ENCODE data around the gene MYOCD.

MYOCD gene

DNA sequence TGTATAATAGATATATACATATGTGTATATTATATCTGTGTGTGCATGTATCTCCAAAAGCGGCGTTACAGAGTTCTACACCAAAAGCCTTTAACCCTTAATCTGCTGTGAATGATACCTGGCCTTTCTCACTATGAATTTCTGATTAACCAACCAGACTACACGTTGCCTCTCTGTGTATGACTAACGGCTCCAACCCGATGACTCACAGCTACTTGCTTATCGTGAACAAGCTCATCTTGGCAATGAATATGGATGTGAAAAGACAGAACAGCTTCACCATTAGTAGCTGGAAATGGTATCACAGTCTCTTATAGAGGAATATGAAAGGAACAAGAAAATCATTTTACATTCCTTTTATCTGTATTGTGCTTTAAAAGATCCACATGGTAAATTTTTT, 99.9 kb downstream of the MYOCD start:
- DNase-seq (ENCODE audit: low read depth) = no peak

- no peak for DNase-seq (ENCODE audit: low read depth)
These were observed 102.6 kb downstream of the MYOCD start for GRCh38 chr17:12768255-12768654.

DNA sequence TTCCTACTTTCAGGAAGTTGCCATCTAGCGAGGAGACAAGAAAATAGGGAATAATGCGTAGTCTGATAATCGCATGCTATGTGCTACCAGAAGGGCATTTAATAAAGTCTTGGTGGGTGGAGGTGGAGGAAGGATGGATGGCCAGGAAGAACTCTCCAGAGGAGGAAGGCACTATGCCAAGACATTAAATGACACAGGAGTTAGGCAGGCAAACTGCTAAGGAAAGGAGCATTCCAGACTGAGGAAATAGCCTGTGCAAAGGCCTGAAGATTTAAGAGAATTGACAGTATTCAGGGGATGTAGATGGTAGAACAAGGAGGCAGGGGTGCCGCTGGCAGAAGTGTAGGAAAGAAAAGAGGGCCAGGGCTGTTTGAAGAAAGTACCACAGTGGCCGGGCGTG, 104.3 kb downstream of the MYOCD start:
- no peak for DNase-seq (ENCODE audit: low read depth)

GRCh38 chr17:12773153-12773552, 107.5 kb downstream of the MYOCD start:
- DNase-seq (ENCODE audit: low read depth) = no peak

GRCh38 chr17:12789075-12789480, 123.4 kb downstream of the MYOCD start:
- DNase-seq (ENCODE audit: low read depth) = no peak

DNA sequence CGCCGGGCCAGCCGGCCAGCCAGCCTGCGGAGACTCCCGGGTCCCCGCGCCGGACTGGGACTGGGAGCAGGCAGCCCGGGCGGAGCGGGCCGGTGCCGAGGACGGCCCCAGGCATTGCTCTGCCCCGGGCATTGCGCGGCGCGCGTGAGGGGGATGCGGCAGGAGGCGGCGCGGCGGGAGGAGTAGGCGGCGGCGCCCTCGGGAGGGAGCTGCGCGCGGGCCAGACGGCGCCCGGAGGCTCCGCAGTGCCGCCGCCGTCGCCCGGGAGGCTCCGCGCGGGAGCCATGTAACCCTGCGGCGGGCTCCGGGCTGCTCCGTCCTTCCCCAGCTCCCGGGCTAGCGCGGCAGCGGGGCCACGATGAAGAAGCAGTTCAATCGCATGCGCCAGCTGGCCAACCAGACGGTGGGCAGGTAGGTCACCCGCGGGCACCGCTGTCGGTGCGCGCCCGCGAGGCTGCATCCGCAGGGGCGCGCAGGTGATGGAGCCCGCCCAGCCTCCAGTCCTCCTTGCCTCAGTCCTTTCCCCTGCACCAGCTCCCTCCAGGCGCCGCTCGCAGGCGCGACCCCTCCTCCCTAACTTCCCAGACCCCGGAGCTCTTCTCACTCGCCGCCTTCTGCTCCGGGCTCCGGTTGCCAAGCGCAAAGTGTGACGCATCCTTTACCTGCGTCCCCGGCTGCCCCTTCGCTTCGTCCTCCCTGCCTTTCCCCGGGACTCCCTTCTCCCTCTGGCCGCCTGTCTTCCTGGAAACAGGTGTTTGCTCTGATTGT, 124.0 kb downstream of the MYOCD start, which contains the start of gene ARHGAP44:
TSS of gene ARHGAP44 (plus strand) at position 18 of the 768 bp plus-strand sequence. CDS start at position 359, 341 bp downstream.
- no peak for DNase-seq (ENCODE audit: low read depth)

- no peak for DNase-seq (ENCODE audit: low read depth)
These were observed 124.8 kb downstream of the MYOCD start for GRCh38 chr17:12790249-12791106.

- DNase-seq (ENCODE audit: low read depth) = no peak
These were observed 129.3 kb downstream of the MYOCD start for GRCh38 chr17:12794919-12795532.

GRCh38 chr17:12800855-12801365, 135.2 kb downstream of the MYOCD start:
- DNase-seq (ENCODE audit: low read depth) = no peak

DNA sequence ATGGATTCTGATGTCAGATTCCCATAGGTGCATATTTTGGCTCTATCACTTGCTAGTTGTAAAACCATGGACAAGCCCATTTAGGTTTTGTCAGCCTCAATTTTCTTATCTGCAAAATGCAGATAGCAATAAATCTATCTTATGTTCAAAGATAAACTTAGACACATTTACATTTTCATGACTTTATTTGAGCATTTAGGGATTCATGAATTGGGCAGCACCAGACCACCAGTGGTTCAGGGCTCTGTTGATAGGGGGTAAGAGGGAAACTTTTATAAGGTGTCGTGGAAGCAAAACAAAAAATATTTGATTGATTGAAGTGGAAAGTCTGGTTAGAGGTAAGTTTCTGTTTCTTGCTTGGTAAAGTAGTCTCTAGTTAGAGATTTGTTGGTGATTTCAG, 140.9 kb downstream of the MYOCD start:
- no peak for DNase-seq (ENCODE audit: low read depth)

GRCh38 chr17:12808723-12809122, 143.0 kb downstream of the MYOCD start:
- no peak for DNase-seq (ENCODE audit: low read depth)

- no peak for DNase-seq (ENCODE audit: low read depth)
These were observed 147.2 kb downstream of the MYOCD start for GRCh38 chr17:12812877-12813276.

GRCh38 chr17:12813664-12814063, 148.0 kb downstream of the MYOCD start:
- DNase-seq (ENCODE audit: low read depth) = no peak

GRCh38 chr17:12814718-12815117, 149.0 kb downstream of the MYOCD start:
- DNase-seq (ENCODE audit: low read depth) = no peak

DNA sequence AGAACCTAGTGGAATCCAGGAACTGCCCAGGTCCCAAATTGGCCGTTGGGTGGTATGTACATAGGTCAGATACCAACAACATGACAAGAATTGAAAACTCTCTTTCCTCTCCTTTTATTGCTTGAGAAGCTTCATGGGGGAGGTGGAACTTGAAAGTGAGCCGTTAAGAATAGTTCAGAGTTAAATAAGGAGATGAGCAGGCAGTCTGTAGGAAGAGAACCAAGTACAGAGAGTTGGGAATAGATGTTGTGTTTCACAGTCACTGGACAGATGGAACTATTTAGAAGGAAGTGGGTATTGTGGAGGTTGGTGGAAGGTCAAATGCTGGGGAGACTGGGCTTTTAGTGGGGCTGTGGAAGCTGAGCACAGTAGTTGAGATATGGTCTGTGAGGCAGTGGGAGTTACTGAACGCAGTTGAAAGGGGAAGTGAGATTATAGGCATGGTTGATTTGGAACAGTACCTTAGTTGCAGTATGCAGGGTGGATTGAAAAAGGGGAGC, 150.0 kb downstream of the MYOCD start:
- DNase-seq (ENCODE audit: low read depth) = no peak
